Activated CD4-positive, alpha-beta T cell treated with anti-CD3 and anti-CD28 coated beads, Interleukin-2, amount 50 U/mL, for 4 hours (primary cell): Measurements from ENCODE around the gene SIRT3.
A peak's percentile ranks its signal among the peaks of the same experiment; 100 is the strongest.
"Not testable (repeated sequence)": the region's sequence is repeated elsewhere in the genome, so short reads cannot be mapped to it uniquely, and the experiment has no call there.

Experiments used
- DNase-seq, 2 experiments: peaks; one replicate each; pipeline ENCODE4 v3.0.0-alpha.2; 2020

The SIRT3 gene

DNA sequence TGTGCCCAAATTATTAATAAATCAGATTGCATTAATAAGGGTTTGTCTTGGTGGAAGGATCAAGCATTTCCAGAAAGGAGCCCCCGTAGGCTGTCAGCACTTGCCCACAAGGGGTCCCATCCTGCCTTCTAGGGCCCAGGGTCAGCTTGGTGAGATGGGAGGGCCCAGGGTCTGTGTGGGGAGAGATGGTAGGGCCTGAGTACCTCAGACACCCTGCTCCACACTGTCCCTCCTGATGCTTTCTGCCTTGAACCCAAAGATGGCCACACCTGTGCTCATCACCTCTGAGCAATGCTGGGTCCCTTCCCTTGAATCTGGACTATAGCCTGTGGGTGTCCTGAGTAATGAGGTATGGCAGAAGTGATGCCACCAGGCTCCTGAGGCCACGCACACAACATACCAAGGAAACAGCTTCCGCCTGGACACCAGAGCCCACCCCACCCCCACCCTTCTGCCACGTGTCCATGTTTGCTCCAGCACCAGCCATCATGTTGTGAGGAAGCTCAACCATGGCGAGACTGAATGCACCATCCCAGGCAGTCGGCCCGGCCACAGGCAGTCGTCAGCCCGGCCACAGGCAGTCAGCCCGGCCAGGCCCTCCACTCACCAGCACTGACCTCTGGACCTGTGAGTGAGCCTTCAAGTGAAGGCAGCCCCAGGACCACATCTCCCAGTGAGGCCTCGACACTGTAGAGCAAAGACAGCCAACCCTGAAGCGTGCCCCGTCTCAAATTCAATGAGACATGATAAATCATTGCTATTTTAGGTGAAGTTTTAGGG lies 35.7 kb downstream of the SIRT3 start:
- no peak for DNase-seq

DNA sequence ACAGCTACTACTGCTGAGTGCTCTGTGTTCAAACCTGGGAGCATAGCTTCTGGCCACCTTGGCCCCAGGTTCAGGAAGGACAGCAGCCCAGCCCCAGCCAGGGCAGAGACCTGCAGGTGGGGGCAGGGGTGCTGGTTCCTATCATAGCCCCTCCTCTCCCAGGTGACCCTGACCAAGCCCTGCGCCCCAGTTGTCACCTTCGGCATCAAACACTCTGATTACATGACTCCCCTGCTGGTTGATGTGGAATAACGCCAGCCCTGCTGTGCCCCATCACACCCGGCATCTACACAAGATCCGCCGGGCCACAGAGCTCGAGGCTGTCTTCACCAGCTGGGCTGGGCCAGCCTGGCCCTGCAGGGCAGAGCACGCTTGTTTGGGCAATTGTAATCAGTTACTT lies 36.4 kb downstream of the SIRT3 start:
- no peak for DNase-seq

DNA sequence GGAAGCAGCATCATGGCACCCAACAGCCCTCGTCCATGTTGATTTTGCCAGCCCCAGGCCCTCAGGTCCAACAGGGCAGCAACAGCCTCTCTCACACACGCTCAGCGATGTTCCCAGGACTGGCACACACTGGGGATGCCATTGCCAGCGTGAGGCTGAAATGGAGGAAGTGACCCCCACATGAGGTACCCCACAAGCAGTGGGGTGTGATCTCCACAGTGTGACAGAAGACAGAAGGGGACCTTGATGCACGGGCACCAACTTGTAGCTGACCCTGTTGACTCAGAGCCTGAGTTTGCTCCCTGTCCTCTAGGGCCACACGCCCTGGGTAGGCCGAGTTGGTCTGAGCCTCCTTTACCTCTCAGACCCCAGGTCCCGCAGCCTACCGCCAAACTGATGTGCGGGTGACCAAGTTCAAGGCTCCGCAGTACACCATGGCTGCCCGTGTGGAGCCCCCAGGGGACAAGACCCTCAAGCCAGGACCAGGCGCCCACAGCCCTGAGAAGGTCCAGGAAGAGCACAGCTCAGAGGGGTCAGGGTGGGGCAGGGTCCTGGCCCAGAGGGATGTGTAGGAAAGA lies 37.0 kb downstream of the SIRT3 start:
- no peak for DNase-seq

DNA sequence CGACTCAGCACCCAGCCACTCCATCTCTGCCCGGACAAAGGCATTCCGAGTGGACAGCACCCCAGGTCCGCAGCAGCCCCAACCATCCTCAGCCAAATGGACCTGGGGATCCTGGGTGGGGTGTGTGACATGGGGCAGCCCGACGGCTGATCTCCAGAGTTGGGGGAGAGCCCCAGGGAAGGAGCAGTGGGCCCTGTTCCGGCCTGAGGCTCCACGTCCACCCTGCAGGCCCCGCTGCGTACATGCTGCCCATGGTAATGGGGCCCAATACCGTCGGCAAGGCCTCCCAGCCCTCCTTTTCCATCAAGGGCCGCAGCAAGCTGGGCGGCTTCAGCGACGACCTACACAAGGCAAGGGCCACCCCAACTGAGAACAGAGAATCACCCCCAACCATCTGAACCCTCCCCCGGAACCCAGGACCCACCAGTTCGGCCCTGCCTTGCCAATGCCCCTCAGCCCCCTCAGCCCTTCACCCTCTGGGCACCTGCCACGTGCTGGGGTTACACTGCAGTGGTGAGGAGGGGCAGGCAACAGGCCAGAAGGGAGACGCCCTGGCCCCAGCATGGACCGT lies 37.8 kb downstream of the SIRT3 start:
- no peak for DNase-seq

DNA sequence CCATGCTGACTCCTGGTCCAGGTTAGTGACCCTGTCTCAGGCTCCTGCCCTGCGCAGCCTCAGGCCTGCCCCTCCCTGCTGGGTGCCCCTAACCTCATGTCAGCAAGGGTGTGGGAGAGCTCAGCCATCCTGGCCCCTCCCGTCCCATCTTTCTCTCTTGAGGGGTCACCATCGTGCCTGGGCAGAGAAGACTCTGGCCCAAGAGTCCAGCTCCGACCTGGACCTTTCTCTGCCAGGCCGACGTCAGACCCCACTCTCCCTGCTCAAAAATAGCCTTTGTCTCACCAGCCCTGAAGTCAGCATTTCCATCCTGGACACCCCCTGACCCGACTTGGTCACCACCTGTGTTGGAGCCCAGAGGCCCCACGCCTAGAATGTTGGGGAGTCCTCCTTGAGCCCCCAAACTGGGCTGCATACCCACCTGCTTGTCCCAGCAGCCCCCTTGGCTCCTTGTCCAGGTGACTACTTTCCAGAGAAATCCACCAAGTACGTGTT lies 38.4 kb downstream of the SIRT3 start:
- no peak for DNase-seq

DNA sequence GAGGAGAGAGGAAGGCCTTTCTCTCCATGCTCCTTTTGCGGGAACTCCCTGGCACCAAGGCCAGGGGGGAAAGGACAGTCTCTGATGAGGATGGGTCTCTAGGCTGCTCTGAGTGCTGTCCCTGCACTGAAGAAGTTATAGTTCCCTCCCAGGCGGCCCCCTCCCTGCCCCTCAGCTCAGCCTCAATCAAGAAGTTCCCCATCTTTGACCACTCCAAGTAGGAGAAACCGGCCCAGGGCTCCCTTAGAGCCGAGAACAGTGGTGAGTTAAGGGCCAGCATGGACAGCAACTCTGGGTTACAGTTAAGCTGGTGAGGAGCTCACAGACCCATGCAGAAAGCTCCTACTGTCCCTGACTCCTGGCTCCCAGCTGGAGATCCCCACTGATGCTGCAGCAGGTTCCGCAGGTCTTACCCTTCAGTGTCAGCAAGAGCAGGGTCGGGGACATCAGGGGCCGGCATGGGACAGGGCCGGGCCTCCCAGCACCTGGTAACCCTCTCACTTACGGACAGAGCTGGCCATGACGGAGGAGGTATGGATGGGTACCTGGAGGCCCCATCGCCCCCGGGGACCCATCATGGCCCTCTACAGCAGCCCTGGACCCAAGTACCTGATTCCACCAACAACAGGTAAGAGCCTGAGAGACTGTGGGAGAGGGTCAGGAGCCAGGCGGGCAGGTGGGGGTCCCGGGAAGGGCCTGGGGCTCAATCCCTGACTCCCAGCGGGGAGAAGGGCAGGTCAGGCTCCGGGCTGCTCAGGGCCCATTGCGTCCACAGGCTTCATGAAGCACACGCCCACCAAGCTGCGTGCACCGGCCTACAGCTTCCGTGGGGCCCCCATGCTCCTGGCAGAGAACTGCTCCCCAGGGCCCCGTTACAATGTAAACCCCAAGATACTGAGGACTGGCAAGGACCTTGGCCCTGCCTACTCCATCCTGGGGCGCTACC lies 39.1 kb downstream of the SIRT3 start:
- no peak for DNase-seq

DNA sequence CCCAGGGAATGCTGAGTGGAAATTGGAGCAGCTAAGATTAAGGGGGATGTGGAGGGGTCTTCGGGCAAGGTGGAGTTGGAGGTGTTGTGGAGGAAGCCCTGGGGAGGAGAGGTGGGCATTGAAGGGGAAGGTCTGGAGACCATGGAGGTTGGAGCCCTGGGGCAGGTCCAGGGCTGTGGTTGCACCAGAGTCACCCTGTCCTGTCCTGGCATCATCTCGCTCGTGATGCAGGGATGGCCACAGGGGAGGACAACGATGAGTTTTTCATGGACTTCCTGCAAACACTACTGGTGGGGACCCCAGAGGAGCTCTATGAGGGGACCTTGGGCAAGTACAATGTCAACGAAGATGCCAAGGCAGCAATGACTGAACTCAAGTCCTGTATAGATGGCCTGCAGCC lies 42.7 kb downstream of the SIRT3 start:
- DNase-seq, result not testable (repeated sequence)

DNA sequence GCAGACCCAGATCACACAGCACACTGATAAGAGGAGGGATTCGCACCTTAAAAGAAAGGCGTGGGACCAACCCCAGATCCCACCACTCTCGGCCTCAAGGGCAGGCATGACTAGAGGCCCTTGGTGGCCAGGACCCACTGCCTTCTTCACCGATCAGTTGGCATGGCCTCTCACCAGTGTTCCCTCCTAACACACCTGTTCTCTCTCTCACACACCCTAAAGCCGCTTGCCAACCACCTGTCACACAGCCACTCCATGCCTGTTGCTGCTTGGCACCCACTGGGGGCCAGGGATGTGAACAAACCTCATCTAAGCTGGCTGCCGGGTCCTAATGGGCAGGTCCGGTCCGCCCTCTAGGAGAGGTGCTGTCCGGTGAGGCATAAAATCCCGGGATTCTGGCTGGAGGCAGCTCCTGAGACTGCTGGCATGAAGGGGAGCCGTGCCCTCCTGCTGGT lies 43.4 kb downstream of the SIRT3 start, which contains the start of gene SCGB1C1:
SCGB1C1 (plus strand) TSS at position 405 of the 455 bp plus-strand sequence; CDS start at position 427, 22 bp downstream.
- DNase-seq, result not testable (repeated sequence)

DNA sequence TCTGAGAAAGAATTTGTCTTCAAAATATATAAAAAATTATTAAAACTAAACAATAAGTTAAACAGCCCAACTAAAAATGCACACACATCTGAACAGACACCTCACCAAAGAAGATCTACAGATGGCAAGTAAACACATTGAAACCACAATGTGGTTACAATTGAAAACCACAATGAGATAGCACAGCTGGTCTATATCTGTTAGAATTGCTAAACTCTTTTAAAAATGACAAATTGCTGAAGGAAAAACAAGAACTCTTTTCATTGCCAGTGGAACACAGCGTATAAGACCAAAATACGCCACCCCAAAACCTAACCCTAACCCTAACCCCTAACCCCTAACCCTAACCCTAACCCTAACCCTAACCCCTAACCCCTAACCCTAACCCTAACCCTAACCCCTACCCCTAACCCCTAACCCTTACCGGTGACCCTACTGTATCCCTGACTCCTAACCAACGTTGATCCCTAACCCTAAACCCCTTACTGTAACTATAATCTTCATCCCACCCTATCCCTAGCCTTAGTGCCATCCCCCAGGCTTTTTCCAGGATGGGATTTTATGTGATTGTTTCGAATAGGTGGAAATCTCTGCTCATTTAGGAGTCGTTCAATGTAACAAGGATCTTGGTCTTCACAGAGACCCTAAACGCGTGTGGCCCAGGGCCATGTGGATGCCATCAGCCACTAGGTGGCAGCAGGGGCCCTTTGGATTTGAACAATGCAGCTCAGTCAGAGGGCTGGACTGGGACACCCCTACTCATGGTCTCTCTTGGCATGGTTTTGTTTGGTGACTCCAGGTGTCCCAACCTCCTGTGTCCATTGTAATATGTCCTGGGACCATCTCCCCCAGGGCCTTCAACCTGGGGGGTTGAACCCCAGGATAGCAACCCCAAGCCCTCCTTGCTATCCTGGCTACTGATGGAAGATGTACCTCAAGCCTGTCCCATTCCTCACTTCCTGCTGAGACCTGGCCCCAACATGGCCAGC lies 44.4 kb downstream of the SIRT3 start:
- DNase-seq, result peak; percentile 35 to 44

DNA sequence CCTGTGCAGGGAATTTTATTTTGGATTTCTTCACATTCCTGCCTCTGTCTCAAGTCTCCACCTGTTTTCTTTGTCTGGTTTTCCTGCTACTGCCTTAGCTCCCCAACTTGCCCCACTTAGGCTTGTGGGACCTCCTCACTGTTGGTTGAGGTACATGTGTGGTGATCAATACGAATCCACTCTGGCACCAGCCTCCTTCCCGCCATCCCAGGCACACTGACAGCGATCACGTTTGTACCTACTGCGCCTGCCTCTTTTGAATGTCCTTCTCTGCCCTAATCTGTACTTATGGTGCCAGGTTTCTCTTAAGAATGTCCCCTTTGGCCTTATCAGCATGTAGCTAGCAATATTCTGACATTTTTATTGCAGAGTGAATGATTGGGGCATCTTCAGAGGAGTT lies 45.6 kb downstream of the SIRT3 start:
- not testable (repeated sequence) for DNase-seq

DNA sequence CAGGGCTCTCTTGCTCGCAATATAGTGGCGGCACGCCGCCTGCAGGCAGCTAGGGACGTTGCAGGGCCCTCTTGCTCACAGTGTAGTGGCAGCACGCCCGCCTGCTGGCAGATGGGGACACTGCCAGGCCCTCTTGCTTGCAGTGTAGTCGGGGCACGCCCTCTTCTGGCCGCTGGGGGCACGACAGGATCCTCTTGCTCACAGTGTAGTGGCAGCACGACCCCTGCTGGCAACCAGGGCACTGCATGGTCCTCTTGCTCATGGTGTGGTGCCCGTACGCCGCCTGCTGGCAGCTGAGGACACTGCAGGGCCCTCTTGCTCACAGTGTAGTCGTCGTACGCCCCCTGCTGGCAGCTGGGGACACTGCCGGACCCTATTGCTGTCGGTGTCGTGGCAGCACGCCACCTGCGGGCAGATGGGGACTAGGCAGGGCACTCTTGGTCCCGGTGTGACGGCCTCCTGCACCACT lies 46.3 kb downstream of the SIRT3 start:
- DNase-seq, result peak; percentile 25 to 35

DNA sequence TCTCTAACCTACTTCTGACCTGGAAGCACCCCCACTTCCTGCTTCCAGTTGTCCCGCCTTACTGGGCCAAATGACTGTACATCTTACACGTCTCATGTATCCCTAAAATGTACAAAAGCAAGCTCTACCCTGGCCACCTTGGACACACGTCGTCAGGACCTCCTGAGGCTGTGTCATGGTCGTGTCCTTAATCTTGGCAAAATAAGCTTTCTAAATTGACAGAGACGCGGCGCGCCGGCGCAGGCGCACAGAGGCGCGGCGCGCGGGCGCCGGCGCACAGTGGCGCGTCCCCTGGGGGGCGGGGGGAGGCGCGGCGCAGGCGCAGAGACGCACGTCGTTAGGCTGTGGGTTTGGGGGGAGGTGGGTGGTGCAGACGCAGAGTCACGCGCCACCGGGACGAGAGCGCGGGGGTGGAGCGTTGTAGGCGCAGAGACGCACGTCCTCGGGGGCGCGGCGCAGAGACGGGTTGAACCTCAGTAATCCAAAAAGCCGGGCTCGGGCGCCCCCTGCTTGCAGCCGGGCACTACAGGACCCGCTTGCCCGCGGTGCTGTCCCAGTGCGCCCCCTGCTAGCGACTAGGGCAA lies 46.9 kb downstream of the SIRT3 start:
- not testable (repeated sequence) for DNase-seq

DNA sequence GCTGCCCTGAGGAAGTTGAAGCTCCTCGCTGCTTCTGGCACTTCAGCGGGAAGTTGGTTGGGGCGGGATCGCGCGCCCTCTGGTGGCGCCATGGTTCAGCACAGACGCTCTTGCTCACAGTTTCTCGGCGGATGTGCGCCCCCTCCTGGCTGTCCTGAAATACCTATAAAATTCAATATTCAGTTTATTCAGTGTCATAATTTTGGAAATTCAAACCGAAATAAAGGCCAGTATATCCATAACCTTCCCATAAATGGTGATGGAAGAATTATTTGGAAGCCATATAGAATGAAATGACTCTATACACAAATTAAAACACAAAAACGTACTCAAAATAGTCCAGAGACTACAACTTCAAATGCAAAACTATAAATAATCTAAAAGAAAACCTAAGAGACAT lies 55.9 kb downstream of the SIRT3 start:
- DNase-seq, result not testable (repeated sequence)
